Stomach (tissue), 4 donors: Measurements from ENCODE around the gene NWD2.

Source experiments
- CTCF ChIP-seq, 7 experiments: fragments of 450-650 bp in 4 of 7; fragments of 200-600 bp in 3 of 7; sonication (generic) in 3 of 7; IDR thresholded peaks; one replicate each; pipeline ENCODE4 v1.5.1; 2016 to 2019; ENCODE audit warnings: antibody characterized with exemption in 7 of 7, control low read depth in 2 of 7, mild to moderate bottlenecking in 1 of 7
- EP300 ChIP-seq: sonication (generic); formaldehyde crosslinking; IDR thresholded peaks from one replicate; pipeline ENCODE4 v1.6.1; 2017; ENCODE audit warnings: antibody characterized with exemption
- POLR2A ChIP-seq, 4 donors: fragments of 450-650 bp; IDR thresholded peaks; one replicate each; pipeline ENCODE4 v1.6.1; 2016; ENCODE audit warnings: antibody characterized with exemption in 4 of 4, control low read depth in 2 of 4, mild to moderate bottlenecking in 1 of 4, moderate library complexity in 1 of 4

GRCh38 chr4:37304612-37305011 is 60.1 kb downstream of the NWD2 start:
- TF ChIP-seq EP300 (no peak), CTCF (IDR thresholded peaks at IDR 0.05) (no peak), POLR2A (IDR thresholded peaks at IDR 0.05) (no peak)
